Lower leg skin (tissue), 4 donors: ENCODE measurements around the gene SIPA1L2. TPM values are rescaled to one million over a fixed set of nuclear protein-coding genes. Genes with fewer than 3 reads are reported as not detected.

Source experiments
- DNase-seq, 2 donors: peaks; one replicate each; pipeline ENCODE4 v3.0.0-alpha.2; 2019; ENCODE audit warnings: low spot score in 2 of 2
- H3K4me3 ChIP-seq: fragments of 200-600 bp; sonication (generic); 2 replicates; pipeline ENCODE4 v1.5.1; 2017; ENCODE audit warnings: mild to moderate bottlenecking, low read depth; ENCODE audit not compliant: poor library complexity, severe bottlenecking
- POLR2A ChIP-seq, 2 donors: fragments of 450-650 bp; IDR thresholded peaks; one replicate each; pipeline ENCODE4 v1.6.1; 2016 to 2017; ENCODE audit warnings: antibody characterized with exemption in 2 of 2, mild to moderate bottlenecking in 1 of 2, moderate library complexity in 1 of 2
- WGBS, 2 donors: methylation state at CpG; one replicate each; pipeline ENCODE4 v1.1.5; 2018; 5-methylcytosine and 5-hydroxymethylcytosine counted together
- intact Hi-C: fragments of 100-400 bp; cut with DNase I; formaldehyde crosslinking; loops from one replicate; pipeline ENCODE4 v1.15.0; 2023; ENCODE audit warnings: low total_unique reads
- total RNA-seq, 4 donors: library from RNA; depleted of rRNA; stranded (reverse); fragments of >200 nt; gene quantifications; one replicate each; pipeline ENCODE4 v1.1.0, GENCODE V29; 2016
- TF ChIP-seq, protein P1 (sequence below), 3 donors: fragments of 450-650 bp; IDR thresholded peaks; one replicate each; pipeline ENCODE4 v1.5.1; 2016; ENCODE audit warnings: antibody characterized with exemption in 3 of 3, mild to moderate bottlenecking in 3 of 3, moderate library complexity in 2 of 3

Gene SIPA1L2
- total RNA-seq, 4 donors from 2014 or later = 8.9 to 22.6 (median 16.6) TPM

DNA sequence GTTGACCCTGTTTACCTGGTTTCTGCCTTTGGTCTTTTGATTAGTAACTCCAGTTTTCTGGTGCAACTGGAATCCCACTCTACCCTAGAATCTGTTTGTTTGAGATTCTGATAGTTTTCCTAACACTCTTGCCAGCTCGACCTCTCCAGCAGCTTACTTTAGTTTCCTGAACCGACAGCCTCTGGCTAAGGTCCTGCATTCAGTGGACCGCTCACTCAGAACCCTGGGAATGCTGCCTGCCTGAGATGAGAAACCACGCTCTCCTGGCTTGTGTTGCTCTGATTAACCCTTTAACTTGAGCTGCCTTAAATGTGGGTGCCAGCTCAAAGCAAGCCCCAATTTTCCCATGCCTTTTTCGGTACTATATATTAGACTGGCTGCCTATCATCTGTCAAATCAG lies 45.3 kb upstream of the SIPA1L2 start:
- WGBS, 2 donors = 72 to 76% methylated on average over 5 of the region's 5 CpGs
- intact Hi-C loops = no loop called here
- no peak for TF ChIP-seq POLR2A (IDR thresholded peaks at IDR 0.05)
- TF ChIP-seq, protein P1, sequence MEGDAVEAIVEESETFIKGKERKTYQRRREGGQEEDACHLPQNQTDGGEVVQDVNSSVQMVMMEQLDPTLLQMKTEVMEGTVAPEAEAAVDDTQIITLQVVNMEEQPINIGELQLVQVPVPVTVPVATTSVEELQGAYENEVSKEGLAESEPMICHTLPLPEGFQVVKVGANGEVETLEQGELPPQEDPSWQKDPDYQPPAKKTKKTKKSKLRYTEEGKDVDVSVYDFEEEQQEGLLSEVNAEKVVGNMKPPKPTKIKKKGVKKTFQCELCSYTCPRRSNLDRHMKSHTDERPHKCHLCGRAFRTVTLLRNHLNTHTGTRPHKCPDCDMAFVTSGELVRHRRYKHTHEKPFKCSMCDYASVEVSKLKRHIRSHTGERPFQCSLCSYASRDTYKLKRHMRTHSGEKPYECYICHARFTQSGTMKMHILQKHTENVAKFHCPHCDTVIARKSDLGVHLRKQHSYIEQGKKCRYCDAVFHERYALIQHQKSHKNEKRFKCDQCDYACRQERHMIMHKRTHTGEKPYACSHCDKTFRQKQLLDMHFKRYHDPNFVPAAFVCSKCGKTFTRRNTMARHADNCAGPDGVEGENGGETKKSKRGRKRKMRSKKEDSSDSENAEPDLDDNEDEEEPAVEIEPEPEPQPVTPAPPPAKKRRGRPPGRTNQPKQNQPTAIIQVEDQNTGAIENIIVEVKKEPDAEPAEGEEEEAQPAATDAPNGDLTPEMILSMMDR (IDR thresholded peaks at IDR 0.05) = no peak
- no peak overlapping the region for H3K4me3 ChIP-seq
- no peak for DNase-seq

DNA sequence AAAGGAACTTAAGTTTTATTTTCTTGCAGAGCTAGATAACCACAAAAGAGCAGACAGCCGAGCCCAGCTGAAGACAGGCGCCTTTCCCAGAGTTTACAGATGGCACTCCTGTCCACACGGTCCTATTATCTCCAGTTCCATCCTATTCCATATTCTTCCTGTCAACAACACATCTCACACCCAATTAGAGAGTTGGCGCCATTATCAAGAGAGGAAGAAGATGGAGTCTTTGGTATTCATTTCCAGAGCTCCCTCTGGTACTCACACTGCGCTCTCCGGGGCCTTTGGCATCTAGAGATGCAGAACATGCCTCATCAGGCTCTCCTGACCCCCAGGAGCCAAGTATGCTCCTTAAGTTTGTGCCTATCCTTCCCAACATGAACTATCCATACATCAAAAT lies 43.3 kb upstream of the SIPA1L2 start:
- WGBS, 2 donors = 89 to 92% methylated on average over 6 of the region's 6 CpGs
- no peak for TF ChIP-seq POLR2A (IDR thresholded peaks at IDR 0.05)
- TF ChIP-seq, protein P1 (IDR thresholded peaks at IDR 0.05) = no peak
- no peak overlapping the region for H3K4me3 ChIP-seq
- no peak for DNase-seq
- intact Hi-C loops = no loop called here

DNA sequence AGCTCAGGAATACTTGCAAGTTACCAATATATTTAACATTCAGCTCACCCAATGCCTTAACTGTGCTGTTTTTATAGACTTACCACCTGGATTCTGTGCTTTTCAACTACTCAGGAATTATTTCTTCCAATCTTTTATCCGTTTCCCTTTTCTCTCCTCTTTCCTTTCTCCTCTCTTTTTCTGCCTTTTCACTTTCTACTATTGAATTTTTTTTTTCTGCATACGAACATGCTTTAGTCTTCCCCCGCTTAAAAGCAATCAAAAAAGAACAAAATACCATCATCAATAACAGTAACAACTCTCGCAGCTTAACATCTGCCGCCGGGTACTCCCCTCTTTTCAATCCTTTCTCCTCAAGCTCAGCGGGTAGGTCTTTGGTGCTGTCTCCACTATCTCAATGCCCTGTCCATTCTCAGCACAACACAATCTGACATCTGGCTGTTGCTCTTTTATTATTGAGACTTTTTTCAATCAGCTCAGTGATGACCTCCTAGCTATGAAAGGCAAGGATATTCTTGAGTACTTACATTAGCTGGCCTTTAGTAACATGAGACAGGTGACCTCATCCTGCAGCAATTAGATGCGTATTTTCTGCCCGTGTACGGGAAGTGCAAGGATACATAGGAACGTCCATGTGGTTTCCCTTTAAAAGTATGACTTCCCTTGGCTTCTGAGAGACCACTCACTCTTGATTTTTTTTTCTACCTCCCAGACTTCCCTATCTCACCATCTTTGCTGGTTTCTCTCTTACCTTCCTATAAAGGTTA lies 40.2 kb upstream of the SIPA1L2 start:
- no peak overlapping the region for H3K4me3 ChIP-seq
- 81 to 86% methylated on average over 11 of the region's 11 CpGs for WGBS, 2 donors
- TF ChIP-seq, protein P1 (IDR thresholded peaks at IDR 0.05) = no peak
- no peak for TF ChIP-seq POLR2A (IDR thresholded peaks at IDR 0.05)
- intact Hi-C loops = no loop called here
- DNase-seq = no peak

DNA sequence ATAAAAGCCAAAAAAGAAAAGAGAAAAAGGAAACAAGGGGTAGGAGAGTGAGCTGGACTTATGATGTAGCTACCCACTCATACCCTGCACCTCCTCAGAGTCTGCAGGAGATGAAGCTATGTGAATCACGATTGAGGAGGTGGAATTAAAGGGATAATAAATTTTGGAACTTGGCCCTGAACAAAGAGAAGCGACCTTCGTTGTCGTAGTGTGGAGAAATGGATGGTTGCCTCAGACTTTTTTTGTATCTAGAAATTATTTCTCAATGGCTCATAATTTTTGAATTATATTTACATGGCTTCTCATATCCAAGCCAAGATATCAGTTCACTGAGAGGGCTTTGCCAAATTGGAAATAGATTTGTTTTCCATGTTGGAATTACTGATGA lies 37.8 kb upstream of the SIPA1L2 start:
- intact Hi-C loops = no loop called here
- 14 to 17% methylated on average over 4 of the region's 4 CpGs for WGBS, 2 donors
- TF ChIP-seq POLR2A (IDR thresholded peaks at IDR 0.05) = no peak
- TF ChIP-seq, protein P1 (IDR thresholded peaks at IDR 0.05) = no peak
- DNase-seq = no peak
- H3K4me3 ChIP-seq = no peak overlapping the region

DNA sequence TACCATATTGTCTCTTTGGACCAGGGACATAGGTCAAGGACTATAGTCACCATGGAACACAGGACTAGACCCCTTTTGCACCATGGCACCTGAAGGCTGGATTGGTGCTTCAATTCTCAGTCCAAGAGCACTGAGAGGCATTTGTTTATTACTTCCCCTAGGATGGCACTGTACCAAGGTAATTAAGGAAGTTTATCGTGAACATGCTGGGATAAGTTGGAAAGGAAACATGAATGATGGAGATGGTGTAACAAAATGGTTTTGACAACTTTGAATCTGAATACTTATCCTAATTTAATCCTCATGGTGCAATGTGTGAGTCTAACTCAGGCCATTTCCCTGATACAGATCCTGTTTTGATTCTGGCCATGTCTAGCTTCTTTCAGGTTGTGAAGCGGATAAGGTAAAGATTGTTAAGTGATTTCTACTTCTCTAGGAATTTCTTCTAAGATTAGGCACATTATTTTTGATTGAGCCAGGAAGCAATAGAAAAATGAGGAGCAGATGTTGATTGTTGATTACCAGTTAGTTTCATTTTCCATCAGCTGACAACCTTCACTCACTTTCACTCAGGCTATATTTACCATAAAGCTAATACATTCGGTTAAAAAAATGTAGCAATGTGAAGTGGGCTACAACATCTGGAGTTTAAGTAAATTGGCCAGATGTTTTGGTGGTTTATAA lies 37.3 kb upstream of the SIPA1L2 start:
- WGBS, 2 donors = 24% methylated on average over 3 of the region's 3 CpGs
- TF ChIP-seq, protein P1 (IDR thresholded peaks at IDR 0.05) = no peak
- no peak for TF ChIP-seq POLR2A (IDR thresholded peaks at IDR 0.05)

More for the DNA sequence above, 37.3 kb upstream of the SIPA1L2 start:
- intact Hi-C loops = no loop called here
- DNase-seq = no peak
- no peak overlapping the region for H3K4me3 ChIP-seq
